Astrocyte (in vitro differentiated cells and primary cell): Measurements from ENCODE around the gene HAUS3. TPM values are rescaled to one million over a fixed set of nuclear protein-coding genes. Genes with fewer than 3 reads are reported as not detected.

ENCODE experiments used
- DNase-seq: peaks from one replicate; pipeline ENCODE4 v3.0.0-alpha.2; 2010; ENCODE audit warnings: low read depth
- FAIRE-seq: peaks from 2 replicates; lab custom pipeline; 2011; peaks lifted over from hg19 to GRCh38; lab: Jason Lieb, UNC
- H2AFZ ChIP-seq: 2 replicates; pipeline ENCODE4 v1.6.0; 2012; ENCODE audit warnings: low read depth, low read length, inconsistent platforms
- H3K27ac ChIP-seq: 2 replicates; pipeline ENCODE4 v1.5.1; 2011; ENCODE audit warnings: low read depth, low read length, inconsistent platforms
- H3K27me3 ChIP-seq: 2 replicates; pipeline ENCODE4 v1.6.0; 2011; ENCODE audit warnings: low read length, inconsistent platforms; ENCODE audit not compliant: insufficient read depth
- H3K36me3 ChIP-seq: 2 replicates; pipeline ENCODE4 v1.5.1; 2011; ENCODE audit warnings: low read length, inconsistent platforms; ENCODE audit not compliant: insufficient read depth
- H3K4me1 ChIP-seq: 2 replicates; pipeline ENCODE4 v1.5.1; 2011; ENCODE audit warnings: low read length, inconsistent platforms; ENCODE audit not compliant: insufficient read depth
- H3K4me2 ChIP-seq: 2 replicates; pipeline ENCODE4 v1.6.0; 2012; ENCODE audit warnings: low read length, inconsistent platforms
- H3K4me3 ChIP-seq: 2 replicates; pipeline ENCODE4 v1.5.1; 2011; ENCODE audit warnings: low read depth, mild to moderate bottlenecking, low read length, inconsistent platforms; ENCODE audit not compliant: insufficient read depth
- H3K79me2 ChIP-seq: 2 replicates; pipeline ENCODE4 v1.6.0; 2012; ENCODE audit warnings: mild to moderate bottlenecking, low read length, inconsistent platforms; ENCODE audit not compliant: insufficient read depth
- H3K9ac ChIP-seq: 2 replicates; pipeline ENCODE4 v1.6.0; 2012; ENCODE audit warnings: mild to moderate bottlenecking, low read length, inconsistent platforms
- H3K9me3 ChIP-seq: 2 replicates; pipeline ENCODE4 v1.5.1; 2012; ENCODE audit warnings: low read depth, mild to moderate bottlenecking, low read length, inconsistent platforms; ENCODE audit not compliant: insufficient read depth
- H4K20me1 ChIP-seq: 2 replicates; pipeline ENCODE4 v1.6.0; 2012; ENCODE audit warnings: low read length, inconsistent platforms; ENCODE audit not compliant: insufficient read depth
- H3K27ac Mint-ChIP-seq: one replicate; pipeline ENCODE4 v1.8.0; 2021; ENCODE audit warnings: mild to moderate bottlenecking, mixed read lengths; ENCODE audit not compliant: unreplicated experiment
- H3K27me3 Mint-ChIP-seq: one replicate; pipeline ENCODE4 v1.8.0; 2021; ENCODE audit warnings: low read depth, mixed read lengths; ENCODE audit not compliant: unreplicated experiment
- H3K36me3 Mint-ChIP-seq: one replicate; pipeline ENCODE4 v1.8.0; 2021; ENCODE audit warnings: low read depth, mixed read lengths; ENCODE audit not compliant: unreplicated experiment
- H3K4me1 Mint-ChIP-seq: one replicate; pipeline ENCODE4 v1.8.0; 2021; ENCODE audit warnings: low read depth, mixed read lengths; ENCODE audit not compliant: unreplicated experiment
- H3K4me3 Mint-ChIP-seq: one replicate; pipeline ENCODE4 v1.8.0; 2021; ENCODE audit warnings: mild to moderate bottlenecking, moderate library complexity, mixed read lengths; ENCODE audit not compliant: unreplicated experiment
- H3K9me3 Mint-ChIP-seq: one replicate; pipeline ENCODE4 v1.8.0; 2021; ENCODE audit warnings: mild to moderate bottlenecking, mixed read lengths; ENCODE audit not compliant: unreplicated experiment
- CTCF ChIP-seq: IDR thresholded peaks from 2 replicates; pipeline ENCODE4 v1.5.1; 2011; ENCODE audit warnings: low read depth, mild to moderate bottlenecking, inconsistent platforms, low read length, moderate library complexity; ENCODE audit not compliant: insufficient read depth
- EZH2 ChIP-seq: IDR thresholded peaks from 2 replicates; pipeline ENCODE4 v1.6.1; 2012; ENCODE audit warnings: mild to moderate bottlenecking, low read length, inconsistent platforms; ENCODE audit not compliant: insufficient read depth
- total RNA-seq: library from RNA; stranded (reverse); gene quantifications from 2 replicates; pipeline ENCODE4 v1.2.1, GENCODE V29; 2021

The HAUS3 gene
- total RNA-seq, 1 donor from 2014 or later: 10.7 TPM

- Histone ChIP-seq H3K9ac (no peak overlapping the region), H3K79me2 (peaks cover 17% of the 10 kb centered on the region), H2AFZ (no peak overlapping the region), H4K20me1 (peaks cover 16% of the 10 kb centered on the region), H3K4me2 (no peak overlapping the region), H3K4me3 (no peak overlapping the region), H3K27me3 (no peaks in the 10 kb centered on the region), H3K27ac (no peak overlapping the region), H3K36me3 (no peaks in the 10 kb centered on the region), H3K9me3 (no peaks in the 10 kb centered on the region), H3K4me1 (peaks cover 12% of the 10 kb centered on the region)
- DNase-seq: no peak
- H3K27ac Mint-ChIP-seq: no peak overlapping the region
- no peak for TF ChIP-seq EZH2
- H3K36me3 Mint-ChIP-seq: no peaks in the 10 kb centered on the region
- H3K9me3 Mint-ChIP-seq: no peaks in the 10 kb centered on the region
- H3K4me1 Mint-ChIP-seq: peaks cover 3% of the 10 kb centered on the region
- no peak for FAIRE-seq
- H3K4me3 Mint-ChIP-seq: no peak overlapping the region
- H3K27me3 Mint-ChIP-seq: peaks cover 19% of the 10 kb centered on the region
Observed at GRCh38 chr4:2264481-2265041, 22.6 kb upstream of the HAUS3 start.

GRCh38 chr4:2263926-2264321, 22.0 kb upstream of the HAUS3 start:
- Histone ChIP-seq H3K27ac (no peak overlapping the region), H4K20me1 (peaks cover 23% of the 10 kb centered on the region), H3K4me2 (no peak overlapping the region), H3K79me2 (peaks cover 23% of the 10 kb centered on the region), H3K4me3 (no peak overlapping the region), H3K36me3 (no peaks in the 10 kb centered on the region), H3K9ac (no peak overlapping the region), H2AFZ (no peak overlapping the region), H3K27me3 (no peaks in the 10 kb centered on the region), H3K9me3 (no peaks in the 10 kb centered on the region), H3K4me1 (peaks cover 12% of the 10 kb centered on the region)
- no peaks in the 10 kb centered on the region for H3K36me3 Mint-ChIP-seq
- no peak overlapping the region for H3K4me3 Mint-ChIP-seq
- FAIRE-seq: no peak
- TF ChIP-seq CTCF (no peak), EZH2 (no peak)
- H3K9me3 Mint-ChIP-seq: no peaks in the 10 kb centered on the region
- no peak for DNase-seq
- no peak overlapping the region for H3K27ac Mint-ChIP-seq
- H3K27me3 Mint-ChIP-seq: peaks cover 14% of the 10 kb centered on the region
- H3K4me1 Mint-ChIP-seq: peaks cover 3% of the 10 kb centered on the region

- peaks cover 12% of the 10 kb centered on the region for H3K4me1 ChIP-seq
- H3K9me3 ChIP-seq: no peaks in the 10 kb centered on the region
Observed at GRCh38 chr4:2262944-2263250, 21.0 kb upstream of the HAUS3 start.

More at GRCh38 chr4:2262944-2263250, 21.0 kb upstream of the HAUS3 start:
- H3K27me3 ChIP-seq: no peaks in the 10 kb centered on the region
- Mint-ChIP-seq H3K9me3 (no peaks in the 10 kb centered on the region), H3K27me3 (peaks cover 11% of the 10 kb centered on the region), H3K27ac (peak overlapping the region; percentile 41), H3K4me1 (peaks cover 3% of the 10 kb centered on the region), H3K36me3 (no peaks in the 10 kb centered on the region), H3K4me3 (peak overlapping the region; percentile 70)
- peak overlapping the region; percentile 84 for H3K9ac ChIP-seq
- DNase-seq (no peak), FAIRE-seq (no peak)
- no peak for TF ChIP-seq CTCF
- no peak for TF ChIP-seq EZH2
- no peaks in the 10 kb centered on the region for H3K36me3 ChIP-seq
- H3K4me3 ChIP-seq: peak overlapping the region; percentile 64
- peak overlapping the region; percentile 66 for H3K27ac ChIP-seq
- peak overlapping the region; percentile 97 for H2AFZ ChIP-seq
- peak overlapping the region; percentile 97 for H3K4me2 ChIP-seq
- peaks cover 33% of the 10 kb centered on the region for H4K20me1 ChIP-seq
- peaks cover 34% of the 10 kb centered on the region for H3K79me2 ChIP-seq
